MM.1S (cell line): ENCODE measurements around the gene SUGP2.

ENCODE experiments used
- EZH2 ChIP-seq: fragments of 300-600 bp; sonication (generic); optimal IDR thresholded peaks from 2 replicates; pipeline ENCODE3; 2017; ENCODE audit warnings: low read depth, mild to moderate bottlenecking, antibody characterized with exemption, low read length, mixed read lengths
- TF ChIP-seq, protein P1 (sequence below): fragments of 300-600 bp; sonication (generic); IDR thresholded peaks from 2 replicates; pipeline ENCODE4 v1.5.1; 2016; ENCODE audit warnings: antibody characterized with exemption, low read length, mixed read lengths

DNA sequence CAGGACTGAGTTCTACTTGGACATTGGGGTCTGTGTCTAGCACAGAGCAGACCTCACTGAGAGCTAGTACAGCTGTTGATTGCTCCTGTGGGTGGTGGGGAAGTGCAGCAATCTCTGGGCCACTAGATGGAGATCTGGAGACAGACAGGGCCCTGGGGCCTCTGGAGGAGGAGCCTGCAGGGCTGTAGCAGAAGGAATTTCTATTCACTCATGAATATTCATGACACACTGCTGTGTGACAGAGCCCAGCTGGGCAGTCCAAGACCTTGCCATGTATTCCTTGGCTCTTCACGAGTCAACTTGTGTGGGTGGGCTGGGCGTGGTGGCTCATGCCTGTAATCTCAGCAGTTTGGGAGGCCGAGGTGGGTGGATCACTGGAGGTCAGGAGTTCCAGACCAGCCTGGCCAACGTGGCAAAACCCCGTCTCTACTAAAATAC is 37.5 kb downstream of the SUGP2 start:
- TF ChIP-seq, protein P1, sequence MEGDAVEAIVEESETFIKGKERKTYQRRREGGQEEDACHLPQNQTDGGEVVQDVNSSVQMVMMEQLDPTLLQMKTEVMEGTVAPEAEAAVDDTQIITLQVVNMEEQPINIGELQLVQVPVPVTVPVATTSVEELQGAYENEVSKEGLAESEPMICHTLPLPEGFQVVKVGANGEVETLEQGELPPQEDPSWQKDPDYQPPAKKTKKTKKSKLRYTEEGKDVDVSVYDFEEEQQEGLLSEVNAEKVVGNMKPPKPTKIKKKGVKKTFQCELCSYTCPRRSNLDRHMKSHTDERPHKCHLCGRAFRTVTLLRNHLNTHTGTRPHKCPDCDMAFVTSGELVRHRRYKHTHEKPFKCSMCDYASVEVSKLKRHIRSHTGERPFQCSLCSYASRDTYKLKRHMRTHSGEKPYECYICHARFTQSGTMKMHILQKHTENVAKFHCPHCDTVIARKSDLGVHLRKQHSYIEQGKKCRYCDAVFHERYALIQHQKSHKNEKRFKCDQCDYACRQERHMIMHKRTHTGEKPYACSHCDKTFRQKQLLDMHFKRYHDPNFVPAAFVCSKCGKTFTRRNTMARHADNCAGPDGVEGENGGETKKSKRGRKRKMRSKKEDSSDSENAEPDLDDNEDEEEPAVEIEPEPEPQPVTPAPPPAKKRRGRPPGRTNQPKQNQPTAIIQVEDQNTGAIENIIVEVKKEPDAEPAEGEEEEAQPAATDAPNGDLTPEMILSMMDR: peak; percentile 38
- no peak for TF ChIP-seq EZH2
